ENCODE results near the gene LDLRAD3. TPM values are rescaled to one million over a fixed set of nuclear protein-coding genes. Genes with fewer than 3 reads are reported as not detected.

Gene LDLRAD3
- total RNA-seq, 1 donor from 2014 or later: 47.5 TPM

DNA sequence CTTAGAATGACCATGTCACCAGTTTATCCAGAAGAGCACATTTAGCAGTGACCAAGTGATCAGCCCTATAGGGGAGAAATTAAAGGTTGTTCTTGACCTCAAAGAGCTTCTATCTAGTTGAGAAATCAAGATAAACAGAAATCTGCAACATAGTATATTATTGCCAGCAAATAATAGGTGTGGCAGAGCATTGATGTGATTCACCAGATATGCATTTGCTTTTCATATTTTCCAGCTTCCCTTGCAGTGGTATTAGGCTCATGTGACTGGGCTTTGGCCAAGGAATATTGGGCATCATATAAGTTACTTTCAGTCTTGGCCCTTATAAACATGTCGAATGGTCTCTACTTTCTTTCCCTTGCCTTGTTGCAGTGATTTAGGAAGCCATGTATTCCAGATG, 310.9 kb downstream of the LDLRAD3 start:
- ATAC-seq: no peak
- no peak for DNase-seq (ENCODE audit: low spot score)
- intact Hi-C loops (cut with DNase I): no loop called here

DNA sequence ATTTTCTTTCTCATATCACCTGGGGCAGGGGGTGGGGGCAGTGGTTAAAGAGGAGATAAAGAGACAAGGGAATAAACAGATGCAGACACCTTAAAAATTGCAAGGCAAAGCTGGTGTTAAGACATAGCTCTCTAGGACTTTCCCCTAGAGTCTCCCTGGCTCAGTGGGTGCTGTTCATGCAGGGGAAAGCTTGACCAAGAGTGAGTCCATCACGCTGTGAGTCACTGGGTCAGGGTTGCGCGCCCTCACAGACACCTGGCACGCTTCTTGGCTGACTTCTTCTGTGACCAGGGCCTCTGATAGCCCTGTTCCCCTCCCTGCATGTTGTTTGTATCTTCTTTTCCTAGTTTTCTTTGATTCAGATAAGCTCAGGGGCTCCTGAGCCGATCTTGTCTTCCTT, 313.5 kb downstream of the LDLRAD3 start:
- no peak for DNase-seq (ENCODE audit: low spot score)

DNA sequence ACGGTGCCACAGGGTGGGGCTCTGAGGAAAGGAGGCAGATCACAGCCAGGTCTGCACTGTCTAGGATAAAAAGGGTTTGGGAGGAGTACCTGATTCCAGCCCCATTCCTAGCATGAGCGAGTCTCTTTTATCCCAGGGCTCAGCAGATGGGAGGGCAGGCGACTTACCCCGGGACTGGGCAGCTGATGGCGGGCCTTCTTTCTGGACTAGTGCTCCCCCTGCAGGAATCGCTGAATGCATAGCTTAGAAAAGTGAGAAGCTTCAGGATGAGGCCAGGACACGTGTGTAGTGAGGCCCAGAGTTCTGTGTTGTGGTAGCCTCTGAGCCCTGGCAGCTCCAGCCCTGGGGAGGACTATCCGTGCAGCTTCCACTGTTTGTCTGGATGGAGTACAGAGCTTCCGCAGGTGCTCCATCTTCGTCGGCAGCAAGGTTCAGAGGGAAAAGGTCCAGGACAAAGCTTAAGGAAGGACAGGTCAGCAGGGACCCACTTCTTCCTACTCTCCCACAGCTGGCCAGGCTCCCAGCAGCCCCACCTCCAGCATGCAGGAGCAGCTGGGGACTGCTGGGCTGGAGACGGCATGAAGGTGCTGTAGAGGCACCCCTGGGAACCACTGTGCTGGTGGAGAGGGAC, 315.0 kb downstream of the LDLRAD3 start:
- ATAC-seq: peak; percentile 93
- intact Hi-C loops (cut with DNase I): no loop called here
- DNase-seq (ENCODE audit: low spot score): peak; percentile 73

More for the DNA sequence above, 313.5 kb downstream of the LDLRAD3 start:
- no peak for ATAC-seq
- intact Hi-C loops (cut with DNase I): no loop called here

DNA sequence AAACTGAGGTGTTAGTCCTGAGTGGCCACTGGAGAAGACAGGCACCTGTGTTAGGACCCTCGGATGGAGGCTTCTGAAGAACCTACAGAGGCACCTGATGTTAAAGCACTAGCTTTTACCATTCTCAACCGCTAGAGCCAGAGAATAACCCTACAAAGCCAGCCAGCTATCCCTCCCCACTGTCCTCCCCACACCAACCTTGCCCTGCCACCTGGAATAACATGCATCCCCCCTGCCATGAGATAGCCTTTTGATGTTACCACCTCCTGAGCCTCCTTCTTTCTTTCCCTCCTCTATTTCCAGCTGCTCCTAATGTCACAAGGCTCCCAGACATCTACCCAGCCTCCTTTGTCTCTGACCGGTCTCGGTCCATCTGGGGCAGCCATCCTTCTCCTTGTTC, 317.2 kb downstream of the LDLRAD3 start:
- no peak for DNase-seq (ENCODE audit: low spot score)
- ATAC-seq: no peak
- intact Hi-C loops (cut with DNase I): loop anchor here (10.0 kb wide), 1 partner anchor 646 kb away; the partner anchor contains the start of gene FJX1

DNA sequence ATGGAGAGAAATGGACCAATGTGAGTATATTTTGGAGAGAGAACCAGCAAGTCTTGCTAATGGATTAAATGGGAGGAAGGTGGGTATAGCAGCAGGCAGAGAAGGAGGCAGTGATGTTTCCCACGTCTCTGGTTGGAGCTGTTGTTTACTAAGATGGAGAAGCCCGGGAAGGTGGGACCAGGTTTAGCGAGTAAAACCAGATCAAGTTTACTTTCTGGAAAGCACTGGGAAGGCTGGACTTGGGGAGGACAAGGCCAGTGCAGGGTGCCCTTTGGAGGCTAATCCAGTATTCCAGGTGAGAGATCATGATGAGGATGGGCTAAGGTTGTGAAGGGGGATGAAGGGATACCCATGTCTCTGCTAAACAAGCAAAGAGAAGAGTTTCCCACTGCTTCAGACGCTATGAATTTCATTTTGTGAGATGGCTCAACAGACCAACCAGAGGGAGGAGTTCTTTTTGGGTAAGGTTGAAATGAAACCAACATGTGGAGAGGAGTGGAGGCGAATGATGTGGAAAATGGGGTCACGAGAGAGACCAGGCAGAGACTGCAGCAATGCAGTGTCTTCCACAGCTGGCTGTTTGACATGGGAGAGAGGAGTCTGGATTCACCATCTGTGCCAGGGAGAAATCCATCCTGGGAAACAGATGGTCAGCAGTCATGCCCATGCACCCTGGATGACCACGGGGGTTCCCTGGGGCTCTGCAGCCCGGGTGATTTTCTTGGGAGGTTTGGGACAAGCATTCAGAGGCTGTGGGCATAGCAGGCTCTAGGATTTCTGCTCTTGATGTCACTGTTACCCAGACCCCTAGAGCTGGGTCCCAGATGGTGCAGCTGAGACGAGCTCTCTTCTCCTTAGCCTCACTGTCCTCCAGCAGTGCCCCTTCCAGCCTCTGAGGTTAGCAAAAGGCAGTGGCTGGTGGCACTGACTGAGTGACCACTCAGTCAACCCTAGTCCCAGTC, 320.4 kb downstream of the LDLRAD3 start:
- intact Hi-C loops (cut with DNase I): loop anchor here (10.0 kb wide), 1 partner anchor 649 kb away; the partner anchor contains the start of gene FJX1
- no peak for DNase-seq (ENCODE audit: low spot score)

DNA sequence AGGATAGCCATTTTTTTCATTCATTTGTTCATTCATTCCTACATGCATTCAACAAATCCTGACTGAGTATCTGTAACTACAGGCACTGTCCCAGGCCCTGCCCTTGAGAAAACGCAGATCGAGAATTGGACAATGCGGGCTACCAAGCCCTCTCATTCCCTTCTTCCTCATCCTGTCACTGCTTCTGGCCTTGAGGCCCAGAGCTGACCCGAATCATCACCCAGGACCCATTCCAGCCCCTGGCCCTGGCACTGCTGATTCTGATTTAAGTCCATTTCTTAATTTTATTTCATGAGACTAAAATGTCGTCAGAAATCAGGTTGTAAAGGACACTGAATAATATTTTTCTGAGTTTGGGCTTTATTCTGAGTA, 321.1 kb downstream of the LDLRAD3 start:
- intact Hi-C loops (cut with DNase I): loop anchor here (10.0 kb wide), 1 partner anchor 650 kb away; the partner anchor contains the start of gene FJX1
- ATAC-seq: no peak
- no peak for DNase-seq (ENCODE audit: low spot score)

More for the DNA sequence above, 320.4 kb downstream of the LDLRAD3 start:
- no peak for ATAC-seq

DNA sequence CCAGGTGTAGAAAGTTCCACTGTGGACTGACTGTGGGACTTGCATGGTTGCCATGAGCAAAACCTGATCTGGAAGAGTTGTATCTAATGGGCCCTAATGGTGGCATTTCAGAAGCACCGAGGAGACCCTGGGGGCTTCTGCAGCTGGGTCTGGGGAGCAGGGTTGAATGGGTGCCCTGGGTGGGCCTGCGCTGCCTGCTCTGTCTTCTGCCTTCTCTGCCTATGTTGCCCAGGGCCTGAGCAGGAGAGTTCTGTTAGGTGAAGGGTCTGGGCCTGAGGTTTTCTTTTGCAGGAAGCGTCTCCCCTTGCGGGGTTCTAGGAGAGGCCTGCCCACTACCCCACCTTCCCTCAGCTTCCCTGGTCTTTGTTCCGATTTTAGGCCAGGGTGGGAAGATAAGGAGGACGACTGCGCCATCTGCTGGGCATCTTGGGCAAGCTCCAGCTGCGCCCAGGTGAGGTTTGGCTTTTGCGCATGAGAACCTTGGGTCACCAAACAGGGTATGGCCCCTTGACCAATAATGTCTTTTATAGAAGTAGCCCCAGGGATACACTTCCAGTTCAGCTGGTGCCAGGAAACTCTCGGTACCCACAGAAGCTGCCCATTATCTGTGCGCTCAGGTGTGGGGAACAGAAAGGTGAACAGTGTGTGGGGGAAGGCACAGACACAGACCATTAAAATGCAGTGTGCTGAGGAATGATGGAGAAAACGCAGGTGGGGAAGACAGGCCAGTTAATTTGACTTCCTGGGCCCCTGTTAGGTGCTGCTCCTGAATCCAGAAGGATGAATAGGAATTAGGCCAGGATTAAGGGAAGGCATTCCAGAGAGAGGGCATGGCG, 322.1 kb downstream of the LDLRAD3 start:
- intact Hi-C loops (cut with DNase I): loop anchor here (10.0 kb wide), 1 partner anchor 651 kb away; the partner anchor contains the start of gene FJX1
- ATAC-seq: peak; percentile 72
- DNase-seq (ENCODE audit: low spot score): peak; percentile 75

DNA sequence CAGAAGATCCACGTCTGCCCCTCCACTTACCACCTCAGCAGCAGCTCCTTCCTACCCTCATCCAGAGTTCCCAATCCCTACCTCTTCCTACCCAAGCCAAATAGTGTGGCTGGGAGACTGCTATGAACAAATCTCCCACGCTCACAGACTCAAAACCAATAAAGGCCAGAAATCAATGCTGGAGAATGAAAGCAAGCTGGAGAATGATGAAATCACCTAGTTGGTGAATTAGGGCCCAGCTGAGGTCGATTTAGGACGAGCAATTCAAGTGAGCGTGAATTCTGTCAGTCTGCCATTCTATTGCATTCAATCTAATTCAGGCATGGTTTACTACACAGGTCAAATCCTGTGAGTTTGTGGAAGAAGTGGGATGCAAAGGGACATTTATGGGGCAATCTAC, 322.9 kb downstream of the LDLRAD3 start:
- intact Hi-C loops (cut with DNase I): loop anchor here (10.0 kb wide), 1 partner anchor 652 kb away; the partner anchor contains the start of gene FJX1
- ATAC-seq (no peak), DNase-seq (ENCODE audit: low spot score) (no peak)

DNA sequence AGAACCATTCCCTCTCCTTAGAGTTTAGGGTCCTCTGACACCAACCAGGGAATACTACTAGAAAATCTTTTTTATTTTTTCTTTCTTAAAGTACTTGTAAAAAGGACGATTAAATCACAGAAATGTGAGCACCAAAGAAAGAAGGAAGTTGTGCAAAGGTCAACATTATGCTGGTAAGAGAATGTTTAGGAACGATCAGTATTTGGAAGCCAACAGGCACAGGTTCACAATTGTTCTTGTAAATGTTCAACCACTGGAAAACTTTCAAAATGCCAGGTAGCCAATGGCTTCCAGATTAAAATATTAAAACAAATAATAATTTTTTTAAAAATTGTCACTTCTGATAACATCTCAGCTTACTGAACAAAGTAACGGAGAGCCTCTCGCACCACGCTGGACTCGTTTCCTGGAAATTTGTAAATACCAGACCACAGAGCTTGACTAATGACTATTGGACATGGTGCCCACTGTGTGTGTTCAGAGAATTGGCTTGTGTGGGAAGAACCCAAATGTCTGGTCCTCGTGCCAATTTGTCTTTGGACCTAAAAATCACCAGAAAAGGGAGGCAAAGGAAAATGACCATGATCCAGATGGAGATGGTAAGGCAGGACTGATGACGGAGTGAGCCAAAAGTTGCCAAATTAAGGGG, 324.6 kb downstream of the LDLRAD3 start:
- ATAC-seq (no peak), DNase-seq (ENCODE audit: low spot score) (no peak)
- intact Hi-C loops (cut with DNase I): loop anchor here (10.0 kb wide), 1 partner anchor 654 kb away; the partner anchor contains the start of gene FJX1

DNA sequence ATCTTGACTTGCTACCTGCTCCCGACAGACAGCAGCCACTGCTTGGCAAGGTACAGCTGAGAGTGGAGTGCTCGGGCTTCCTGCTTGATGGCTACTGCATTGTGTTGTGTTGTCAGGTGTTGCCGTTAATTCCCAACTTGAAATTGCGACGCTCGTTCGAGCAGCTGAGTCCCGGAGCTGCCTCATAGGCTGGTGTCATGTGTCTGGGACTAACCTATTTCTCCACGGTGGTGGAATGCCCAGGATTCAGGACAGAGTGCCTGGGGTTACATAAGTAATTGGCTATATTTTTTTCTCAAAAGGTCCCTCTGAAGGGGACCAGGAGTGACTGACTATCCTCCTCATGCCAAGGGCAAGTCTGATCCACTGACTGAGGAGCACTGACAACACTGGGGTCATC, 326.8 kb downstream of the LDLRAD3 start:
- DNase-seq (ENCODE audit: low spot score) (no peak), ATAC-seq (no peak)
- intact Hi-C loops (cut with DNase I): no loop called here

DNA sequence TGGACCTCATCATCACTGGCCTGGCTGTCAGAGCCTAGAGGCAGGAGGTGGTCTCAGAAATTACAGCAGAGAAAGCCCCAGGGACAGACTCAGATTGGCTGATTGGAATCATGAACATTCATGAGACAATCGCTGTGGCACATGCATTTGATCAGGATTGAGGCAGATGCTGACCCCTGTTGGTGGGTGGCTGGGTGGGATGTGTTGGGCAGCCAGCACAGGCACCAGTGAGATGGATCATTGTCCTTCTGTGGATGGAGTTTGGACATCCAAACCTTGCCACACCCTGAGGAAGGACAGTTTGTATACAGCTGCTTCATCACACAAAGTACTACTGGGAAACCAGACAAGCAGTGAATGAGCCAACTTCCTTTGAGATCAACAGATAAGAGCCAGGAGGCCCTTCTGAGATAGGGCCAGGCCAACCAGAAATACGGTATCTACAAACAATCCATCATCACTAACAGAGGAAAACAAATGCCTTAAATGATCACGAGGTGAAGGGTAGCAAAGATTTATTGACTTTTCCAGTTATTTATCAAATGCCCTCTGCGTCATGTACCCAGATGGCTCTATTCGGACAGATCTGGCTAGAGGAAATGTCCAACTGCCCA, 328.0 kb downstream of the LDLRAD3 start:
- intact Hi-C loops (cut with DNase I): no loop called here
- DNase-seq (ENCODE audit: low spot score): no peak
- ATAC-seq: no peak

DNA sequence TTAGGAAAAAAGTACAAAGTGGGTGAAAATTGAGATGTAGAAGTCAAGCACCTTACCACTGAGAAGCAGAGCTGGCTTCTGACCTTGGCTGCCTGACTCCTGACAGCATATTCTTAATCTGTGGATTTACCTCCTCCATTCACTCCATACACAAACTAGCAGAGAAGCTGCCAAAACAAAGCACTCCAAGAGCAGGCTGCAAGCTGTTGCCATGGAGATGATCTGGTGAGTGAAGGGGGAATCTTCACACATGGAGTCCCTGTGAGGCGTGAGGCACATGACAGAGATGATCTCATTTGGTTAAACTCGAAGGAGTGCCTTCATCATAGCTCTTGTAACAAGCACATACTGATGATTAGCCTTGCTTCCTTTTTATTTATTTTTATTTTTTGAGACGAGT, 329.2 kb downstream of the LDLRAD3 start:
- DNase-seq (ENCODE audit: low spot score): no peak
- intact Hi-C loops (cut with DNase I): no loop called here

DNA sequence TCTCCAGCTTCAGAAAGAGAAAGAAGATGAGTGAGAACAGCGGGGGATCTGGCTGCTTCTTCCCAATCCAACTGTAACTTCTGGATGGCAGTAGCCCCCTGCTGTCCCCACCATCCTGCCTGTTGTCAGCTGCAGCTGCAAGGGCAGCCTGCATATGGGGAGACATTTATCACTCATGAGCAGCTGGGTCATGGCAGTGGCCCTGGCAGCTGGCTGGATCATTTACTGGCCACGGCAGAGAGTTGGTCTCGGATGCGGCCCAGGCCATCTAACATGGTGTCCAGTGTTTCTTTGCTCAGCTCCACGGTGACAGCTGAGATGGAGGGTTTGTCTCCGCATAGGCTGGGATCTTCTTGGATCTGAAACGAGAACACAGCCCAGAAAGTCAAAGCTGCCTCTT, 330.6 kb downstream of the LDLRAD3 start:
- DNase-seq (ENCODE audit: low spot score) (no peak), ATAC-seq (no peak)
- intact Hi-C loops (cut with DNase I): no loop called here

More for the DNA sequence above, 329.2 kb downstream of the LDLRAD3 start:
- no peak for ATAC-seq

DNA sequence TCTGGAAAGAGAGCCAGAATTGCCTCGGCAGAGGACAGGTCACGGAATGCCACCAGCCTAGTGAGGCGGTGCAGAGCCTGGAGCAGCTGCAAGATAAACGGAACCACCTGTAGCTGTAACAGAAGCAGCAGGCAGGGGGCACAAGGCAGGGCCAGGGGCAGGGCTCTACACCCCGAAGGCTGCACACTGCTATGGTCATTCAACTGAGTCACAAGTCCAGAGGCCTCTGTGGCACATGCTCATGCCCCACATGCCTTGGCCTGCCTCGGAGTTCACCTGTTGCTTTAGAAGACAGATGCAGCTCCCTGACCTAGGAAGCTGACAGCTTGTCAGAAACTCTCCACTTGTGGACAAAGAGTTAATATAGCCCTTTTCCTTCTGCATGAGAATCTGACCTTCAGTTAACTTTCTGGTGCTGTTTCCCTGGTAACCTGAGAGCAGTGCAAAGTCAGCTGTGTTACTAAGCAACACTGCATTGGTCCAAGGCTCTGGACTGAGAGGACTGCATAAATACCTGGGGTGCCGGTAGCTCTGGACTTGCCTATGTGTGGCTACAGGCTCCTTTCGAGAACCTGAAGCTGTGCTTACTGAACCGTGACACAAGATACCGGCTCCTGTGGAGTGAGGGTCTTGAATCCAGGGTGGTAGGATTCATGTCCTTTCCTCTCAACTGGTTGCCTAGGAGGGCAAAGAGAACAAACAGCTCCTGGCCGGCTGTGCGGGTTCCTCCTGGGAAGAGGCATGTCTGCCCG, 334.8 kb downstream of the LDLRAD3 start:
- ATAC-seq: no peak
- no peak for DNase-seq (ENCODE audit: low spot score)
- intact Hi-C loops (cut with DNase I): no loop called here

DNA sequence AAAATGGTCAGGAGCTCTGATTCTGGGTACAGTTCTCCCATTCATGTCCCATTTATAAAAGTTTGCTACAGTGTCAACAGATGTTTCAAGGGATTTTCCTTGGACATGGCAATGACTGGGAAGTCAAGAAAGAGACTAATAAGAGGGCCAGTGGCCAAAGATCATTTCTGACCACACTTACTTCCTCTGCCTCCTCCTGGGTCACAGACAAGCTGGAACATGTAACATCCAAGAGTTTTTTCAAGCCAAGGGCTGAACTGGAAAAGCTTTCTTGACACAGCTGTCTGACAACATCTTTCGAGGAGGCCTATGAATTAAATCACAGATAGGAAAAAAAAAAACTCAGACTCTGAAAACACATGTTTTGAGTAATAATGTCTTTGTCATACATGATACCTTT, 336.7 kb downstream of the LDLRAD3 start:
- ATAC-seq: no peak
- intact Hi-C loops (cut with DNase I): no loop called here
- DNase-seq (ENCODE audit: low spot score): no peak
